ENCODE measurements around the gene HOXD3.

The HOXD3 gene

GRCh38 chr2:176159663-176160250, 2.6 kb downstream of the HOXD3 start:
- TF ChIP-seq REST (IDR thresholded peaks at IDR 0.05; ENCODE audit: insufficient read depth in 1 of 2, low read depth in 2 of 2, low read length in 2 of 2) (no peak), TAF1 (IDR thresholded peaks at IDR 0.05; ENCODE audit: borderline replicate concordance, insufficient read depth, low read length) (no peak), FOXP2 (optimal IDR thresholded peaks at IDR 0.05; ENCODE audit: borderline replicate concordance, extremely low read depth, extremely low read length, insufficient read depth) (no peak), POLR2AphosphoS5 (IDR thresholded peaks at IDR 0.05; ENCODE audit: low read depth, low read length) (no peak), SIN3A (IDR thresholded peaks at IDR 0.05; ENCODE audit: borderline replicate concordance, insufficient read depth, low read length) (no peak)

DNA sequence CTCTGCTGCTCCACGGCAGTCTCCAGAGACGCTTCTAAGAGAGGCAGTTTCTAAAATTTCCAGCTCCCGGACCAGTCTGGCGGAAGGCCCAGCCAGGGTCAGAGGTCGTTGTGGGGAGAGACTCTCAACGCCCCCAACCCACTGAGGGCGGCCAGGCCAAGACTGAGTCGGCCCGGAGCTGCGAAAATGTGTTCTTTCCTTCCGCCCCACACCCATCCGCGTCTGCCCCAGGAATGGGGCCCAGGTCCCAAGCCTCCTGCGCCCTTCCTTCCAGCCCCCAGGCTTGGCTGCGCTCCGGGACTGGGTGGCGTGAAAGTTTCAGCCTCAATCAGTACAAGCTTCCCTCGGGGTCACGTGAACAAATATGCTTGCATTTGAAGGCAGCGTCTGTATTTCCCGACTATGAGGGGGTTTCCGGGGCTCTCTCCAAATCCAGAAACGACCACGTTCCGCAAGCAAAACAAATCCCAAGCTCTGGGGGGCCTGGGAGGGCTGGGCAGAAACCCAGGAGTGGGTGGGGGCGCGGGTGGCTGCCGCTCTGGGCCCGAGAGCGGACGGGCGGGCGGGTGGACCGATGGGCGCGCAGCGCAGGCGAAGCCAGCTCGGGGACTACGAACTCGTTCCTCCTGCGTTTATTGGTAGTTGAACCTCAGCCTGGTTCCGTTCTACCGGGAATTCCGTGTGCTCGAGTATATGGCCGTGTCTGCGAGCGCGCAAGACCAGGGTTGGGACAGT, 3.3 kb downstream of the HOXD3 start:
- TF ChIP-seq REST (IDR thresholded peaks at IDR 0.05; ENCODE audit: insufficient read depth in 1 of 2, low read depth in 2 of 2, low read length in 2 of 2), result no peak
- no peak for TF ChIP-seq POLR2AphosphoS5 (IDR thresholded peaks at IDR 0.05; ENCODE audit: low read depth, low read length)
- no peak for TF ChIP-seq TAF1 (IDR thresholded peaks at IDR 0.05; ENCODE audit: borderline replicate concordance, insufficient read depth, low read length)
- no peak for TF ChIP-seq SIN3A (IDR thresholded peaks at IDR 0.05; ENCODE audit: borderline replicate concordance, insufficient read depth, low read length)
- no peak for TF ChIP-seq FOXP2 (optimal IDR thresholded peaks at IDR 0.05; ENCODE audit: borderline replicate concordance, extremely low read depth, extremely low read length, insufficient read depth)

DNA sequence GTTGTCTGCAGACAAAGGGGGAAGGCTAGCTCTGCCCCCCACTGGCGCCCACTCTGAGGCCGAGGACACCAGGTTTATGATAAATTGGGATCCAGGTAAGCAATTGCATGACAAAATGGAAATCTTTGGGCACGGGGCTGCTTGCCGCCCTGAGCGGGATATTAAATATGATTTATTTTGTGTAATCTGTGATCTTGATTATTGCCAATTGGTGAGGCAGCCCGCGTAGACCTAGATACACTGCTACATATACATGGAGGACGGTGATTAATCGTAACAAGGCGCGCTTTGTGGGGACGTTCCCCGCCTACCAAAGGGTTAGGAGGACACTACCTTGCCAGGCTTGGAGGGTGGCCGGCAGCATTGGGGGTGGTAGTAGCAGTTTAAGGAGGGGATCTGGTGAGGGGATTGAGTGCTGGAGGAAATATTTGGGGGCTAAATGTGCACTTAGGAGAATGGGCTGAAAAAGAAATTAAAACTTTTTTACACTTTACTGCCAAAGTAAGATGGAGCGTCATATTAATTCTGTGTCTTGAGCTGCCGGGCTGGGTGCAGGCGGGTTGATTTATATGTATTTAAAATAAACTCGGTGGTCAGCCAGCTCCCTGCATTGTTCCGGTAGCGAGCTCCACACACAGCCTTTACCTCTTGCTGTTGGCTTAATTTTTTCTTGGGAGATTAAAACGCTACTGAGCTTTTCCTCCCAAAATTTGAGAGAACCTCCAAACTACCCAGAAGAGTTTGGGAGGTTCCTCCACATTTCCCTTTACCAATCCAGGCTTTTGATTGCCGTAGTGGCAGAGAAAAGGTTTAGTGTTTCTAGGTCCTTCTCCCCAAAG, 4.1 kb downstream of the HOXD3 start:
- TF ChIP-seq SIN3A (IDR thresholded peaks at IDR 0.05; ENCODE audit: borderline replicate concordance, insufficient read depth, low read length) (no peak), FOXP2 (optimal IDR thresholded peaks at IDR 0.05; ENCODE audit: borderline replicate concordance, extremely low read depth, extremely low read length, insufficient read depth) (no peak), REST (IDR thresholded peaks at IDR 0.05; ENCODE audit: insufficient read depth in 1 of 2, low read depth in 2 of 2, low read length in 2 of 2) (no peak), POLR2AphosphoS5 (IDR thresholded peaks at IDR 0.05; ENCODE audit: low read depth, low read length) (no peak), TAF1 (IDR thresholded peaks at IDR 0.05; ENCODE audit: borderline replicate concordance, insufficient read depth, low read length) (no peak)

GRCh38 chr2:176161825-176162626, 4.9 kb downstream of the HOXD3 start:
- TF ChIP-seq SIN3A (IDR thresholded peaks at IDR 0.05; ENCODE audit: borderline replicate concordance, insufficient read depth, low read length), result no peak
- TF ChIP-seq POLR2AphosphoS5 (IDR thresholded peaks at IDR 0.05; ENCODE audit: low read depth, low read length), result no peak
- no peak for TF ChIP-seq REST (IDR thresholded peaks at IDR 0.05; ENCODE audit: insufficient read depth in 1 of 2, low read depth in 2 of 2, low read length in 2 of 2)
- TF ChIP-seq TAF1 (IDR thresholded peaks at IDR 0.05; ENCODE audit: borderline replicate concordance, insufficient read depth, low read length), result no peak
- TF ChIP-seq FOXP2 (optimal IDR thresholded peaks at IDR 0.05; ENCODE audit: borderline replicate concordance, extremely low read depth, extremely low read length, insufficient read depth), result no peak

All from PFSK-1 (cell line).